HG02571 (cell line): Measurements from ENCODE around the gene GOLT1B.
A peak's percentile ranks its signal among the peaks of the same experiment; 100 is the strongest.

ENCODE experiments used
- ATAC-seq: cut with Tn5 transposase; IDR thresholded peaks from one replicate; pipeline ENCODE4 v1.9.1; 2021; ENCODE audit warnings: mild to moderate bottlenecking, moderate library complexity; ENCODE audit not compliant: unreplicated experiment

GOLT1B gene

DNA sequence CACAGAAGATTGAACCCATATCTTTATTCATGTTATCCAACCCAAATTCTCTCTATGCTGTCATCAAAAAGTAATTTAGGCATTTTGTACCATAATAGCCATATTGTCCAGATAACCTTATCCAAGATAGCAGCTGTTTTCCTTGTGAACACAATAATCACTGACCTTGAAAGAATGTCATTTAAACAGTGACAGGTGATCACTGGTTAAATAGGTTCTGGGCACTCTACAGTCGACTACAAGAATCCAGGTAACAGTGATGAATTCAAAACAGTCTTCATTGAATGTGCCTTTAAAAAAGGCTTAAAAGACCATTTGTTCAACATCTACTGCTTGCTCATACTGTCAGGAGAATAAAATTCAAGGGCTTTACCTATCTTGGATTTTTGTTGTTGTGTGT is 20.0 kb downstream of the GOLT1B start:
- ATAC-seq = no peak

- no peak for ATAC-seq
Observed at GRCh38 chr12:21523148-21523547, 21.6 kb downstream of the GOLT1B start.

DNA sequence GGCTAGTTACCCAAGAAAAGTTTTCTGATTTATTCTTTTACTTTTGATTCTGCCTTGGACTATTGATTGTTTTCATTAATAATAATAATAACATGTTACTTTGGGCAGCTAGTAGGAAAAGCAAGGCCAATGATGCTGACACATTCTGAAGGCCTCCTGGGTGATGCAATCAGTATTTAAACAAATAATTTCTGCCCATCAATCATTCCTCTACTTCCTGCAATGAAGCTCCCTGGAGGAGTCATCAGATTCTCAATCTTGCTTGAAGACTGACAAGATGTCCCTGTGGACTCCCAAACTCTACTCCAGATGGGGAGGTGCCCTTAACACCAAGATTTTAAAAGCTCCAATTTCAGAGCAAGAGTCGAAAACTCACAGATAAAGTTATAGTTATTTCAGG is 24.5 kb downstream of the GOLT1B start, which contains the start of gene SPX:
Gene SPX (plus strand): TSS at position 244 of the 400 bp plus-strand sequence. CDS start 177 bp downstream, outside the sequence.
- ATAC-seq = no peak

- no peak for ATAC-seq
Observed at GRCh38 chr12:21526721-21527345, 25.2 kb downstream of the GOLT1B start.

GRCh38 chr12:21527451-21528180 is 26.0 kb downstream of the GOLT1B start:
- peak; percentile 98 for ATAC-seq

DNA sequence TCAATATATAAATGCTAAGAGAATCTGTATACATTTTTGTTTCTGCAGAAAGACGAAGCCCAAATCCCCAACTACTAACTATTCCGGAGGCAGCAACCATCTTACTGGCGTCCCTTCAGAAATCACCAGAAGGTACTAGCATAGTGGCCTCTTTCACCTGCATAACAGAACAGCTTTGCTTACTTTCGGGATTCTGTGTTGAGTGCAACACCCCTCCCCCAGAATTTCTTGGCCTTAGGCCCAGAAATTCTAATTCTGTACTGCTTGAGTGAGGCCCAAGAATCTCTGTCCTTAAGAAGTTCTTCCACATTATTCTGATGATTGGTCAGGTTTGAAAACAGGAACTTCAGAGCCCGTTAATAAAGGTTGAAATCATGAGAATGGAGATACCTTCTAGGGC is 27.4 kb downstream of the GOLT1B start:
- ATAC-seq = no peak

DNA sequence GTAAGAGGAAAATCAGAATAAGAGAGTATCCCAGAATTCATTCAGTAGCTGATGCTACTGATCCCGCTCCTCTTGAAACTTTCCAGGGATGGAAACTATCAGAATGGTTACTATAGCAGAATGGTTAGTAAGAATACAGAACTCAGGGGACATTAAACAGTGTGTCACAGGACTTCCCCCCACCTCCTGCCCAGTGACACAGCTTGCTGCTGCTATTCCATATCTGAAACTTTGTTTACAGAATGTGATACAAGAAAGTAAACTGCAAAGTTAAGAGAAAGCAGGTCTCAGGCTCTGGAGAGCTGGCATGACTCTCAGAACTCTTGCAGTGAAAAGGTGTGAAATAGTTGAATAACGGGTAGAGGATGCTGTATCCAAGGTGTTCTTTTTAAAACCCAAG is 27.9 kb downstream of the GOLT1B start:
- ATAC-seq = no peak

- no peak for ATAC-seq
Observed at GRCh38 chr12:21538061-21538653, 36.6 kb downstream of the GOLT1B start.

DNA sequence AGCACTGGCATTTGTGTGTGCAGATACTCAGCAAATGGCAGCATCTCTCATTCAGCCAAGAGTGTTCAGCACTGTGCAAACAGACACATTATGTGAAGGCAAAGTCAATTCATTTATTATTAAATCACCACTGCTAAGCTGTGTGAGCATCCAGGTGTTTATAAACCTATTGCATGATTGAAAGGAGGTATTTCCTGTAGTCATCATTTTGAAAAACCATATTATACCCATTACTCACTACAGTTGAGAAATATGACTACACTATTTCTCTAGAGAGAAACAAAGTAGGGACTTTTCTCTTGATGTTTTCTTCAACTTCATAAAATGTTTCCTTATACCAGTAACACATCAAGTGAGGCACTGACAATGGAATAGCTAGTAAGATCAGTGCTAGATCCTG is 38.2 kb downstream of the GOLT1B start:
- ATAC-seq = no peak

DNA sequence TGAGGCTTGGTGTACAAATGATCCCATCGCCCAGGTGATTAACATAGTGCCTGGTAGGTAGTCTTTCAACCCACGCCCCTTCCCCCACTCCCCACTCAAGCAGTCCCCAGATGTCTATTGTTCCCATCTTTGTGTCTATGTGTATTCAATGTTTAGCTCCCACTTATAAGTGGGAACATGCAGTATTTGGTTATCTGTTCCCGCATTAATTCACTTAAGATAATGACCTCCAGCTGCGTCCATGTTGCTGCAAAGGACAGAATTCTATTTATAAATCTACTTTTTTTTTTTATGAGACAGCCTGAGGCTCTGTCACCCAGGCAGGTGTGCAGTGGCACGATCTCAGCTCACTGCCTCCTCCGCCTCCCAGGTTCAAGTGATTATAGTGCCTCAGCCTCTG is 40.2 kb downstream of the GOLT1B start:
- no peak for ATAC-seq

DNA sequence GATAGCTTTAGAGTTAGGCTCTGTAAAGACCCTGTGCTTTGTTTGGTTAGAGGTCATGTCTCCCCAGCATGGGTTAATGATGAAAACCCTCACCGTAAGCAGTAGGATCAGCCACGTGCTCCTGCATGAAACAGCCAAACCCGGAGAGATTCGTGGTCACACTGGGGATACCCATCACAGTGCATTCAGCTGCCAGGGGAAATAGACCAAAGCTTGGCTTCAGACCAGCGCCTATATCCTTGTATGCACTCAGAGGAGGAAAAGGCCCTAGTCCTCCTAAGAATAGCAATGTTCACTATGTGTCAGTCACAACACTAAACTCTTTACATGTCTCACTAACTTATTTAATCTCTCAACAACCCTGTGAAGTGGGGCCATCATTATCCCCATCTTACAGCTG is 40.8 kb downstream of the GOLT1B start:
- ATAC-seq = no peak

GRCh38 chr12:21543151-21543550 is 41.6 kb downstream of the GOLT1B start:
- no peak for ATAC-seq

DNA sequence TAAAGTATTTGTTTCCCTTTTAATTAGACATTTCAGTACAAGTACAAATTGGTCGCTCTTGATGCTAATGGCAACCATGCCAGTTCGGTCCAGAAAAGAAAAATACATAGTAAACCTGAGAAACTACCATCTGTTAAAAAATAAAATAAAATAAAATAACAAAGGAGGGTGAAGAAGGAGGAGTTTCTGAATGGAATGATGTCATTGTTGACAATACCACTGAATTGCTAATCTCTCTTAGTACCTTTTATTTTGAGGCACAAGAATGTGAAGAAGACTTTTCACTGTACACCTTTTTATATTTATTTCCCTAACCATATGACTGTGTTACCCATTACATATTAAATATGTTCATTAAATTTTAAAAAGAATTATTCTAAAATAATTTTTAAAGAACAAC is 44.0 kb downstream of the GOLT1B start:
- ATAC-seq = no peak

- ATAC-seq = no peak
Observed at GRCh38 chr12:21546716-21547115, 45.1 kb downstream of the GOLT1B start.

GRCh38 chr12:21547437-21547836 is 45.8 kb downstream of the GOLT1B start:
- ATAC-seq = no peak

- ATAC-seq = no peak
Observed at GRCh38 chr12:21551841-21552465, 50.4 kb downstream of the GOLT1B start.

DNA sequence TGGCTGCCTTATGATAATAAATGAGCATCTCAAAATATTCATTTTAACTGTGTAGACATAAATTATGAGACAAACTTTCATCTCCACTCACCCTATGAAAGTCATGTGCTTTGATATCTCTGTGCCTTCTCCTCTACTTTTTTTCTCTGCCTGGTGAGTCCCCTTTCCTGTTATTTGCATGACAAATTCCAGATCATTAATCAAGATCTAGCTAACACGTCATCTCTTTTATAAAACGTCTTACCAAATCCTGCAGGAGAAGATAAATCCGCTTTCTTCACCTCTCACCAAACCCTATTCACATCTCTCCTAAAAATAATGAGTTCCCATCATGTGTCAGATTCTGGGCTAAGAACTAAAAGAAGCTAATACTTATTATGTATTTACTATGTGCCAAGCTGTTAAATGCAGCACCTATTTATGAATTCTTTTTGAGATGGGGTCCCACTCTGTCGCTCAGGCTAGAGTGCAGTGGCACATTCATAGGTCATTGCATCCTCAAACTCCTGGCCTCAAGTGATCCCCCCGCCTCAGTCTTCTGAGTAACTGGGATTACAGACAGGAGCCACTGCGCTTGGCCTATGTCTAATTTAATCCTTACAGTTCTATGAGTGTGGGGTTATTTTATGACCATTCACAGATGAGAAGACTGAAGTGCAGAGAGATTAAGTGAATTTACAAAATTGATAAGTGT is 51.2 kb downstream of the GOLT1B start:
- ATAC-seq = no peak

DNA sequence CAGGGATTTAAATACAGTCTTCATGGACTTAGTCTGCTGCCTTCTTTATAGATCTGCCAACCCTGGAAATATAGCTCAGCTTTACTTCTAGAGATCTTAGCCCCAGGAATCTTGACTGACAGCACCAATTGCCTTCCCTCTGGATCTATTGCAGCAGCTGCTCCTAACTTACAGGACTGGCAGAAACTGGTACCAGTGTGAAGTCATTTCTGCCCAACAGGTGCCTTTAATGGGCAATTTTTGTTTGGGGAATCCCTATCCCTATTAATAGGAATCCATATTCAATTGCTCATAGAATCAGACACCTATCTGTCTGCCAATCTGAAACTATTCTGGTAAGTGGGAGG is 51.7 kb downstream of the GOLT1B start:
- no peak for ATAC-seq

DNA sequence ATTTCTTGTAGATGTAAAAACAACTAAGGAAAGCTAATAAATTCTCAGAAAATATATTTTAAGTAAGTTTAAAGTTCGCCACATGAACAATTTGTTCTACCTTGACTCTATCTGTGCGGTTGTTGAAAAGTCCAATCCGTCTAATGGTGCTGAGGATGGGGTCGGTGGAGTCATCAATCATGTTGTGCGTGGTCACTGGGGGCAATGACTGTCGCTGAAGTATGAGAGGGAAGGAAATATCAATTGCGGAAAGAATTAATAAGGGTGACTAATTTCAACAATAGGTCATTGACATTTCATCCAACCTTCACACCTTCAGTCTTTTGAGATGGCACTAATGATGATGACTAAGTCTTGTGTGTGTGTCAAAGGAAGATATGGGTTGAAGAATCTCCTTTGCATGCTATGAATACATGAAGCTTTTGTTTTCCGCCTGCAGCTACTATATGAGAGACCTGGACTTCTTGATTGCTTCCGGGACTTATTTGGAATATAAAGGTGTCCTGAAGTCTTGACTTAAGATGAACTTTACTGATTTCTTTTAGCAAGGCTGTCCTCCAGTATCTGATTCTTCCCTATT is 56.6 kb downstream of the GOLT1B start:
- no peak for ATAC-seq

DNA sequence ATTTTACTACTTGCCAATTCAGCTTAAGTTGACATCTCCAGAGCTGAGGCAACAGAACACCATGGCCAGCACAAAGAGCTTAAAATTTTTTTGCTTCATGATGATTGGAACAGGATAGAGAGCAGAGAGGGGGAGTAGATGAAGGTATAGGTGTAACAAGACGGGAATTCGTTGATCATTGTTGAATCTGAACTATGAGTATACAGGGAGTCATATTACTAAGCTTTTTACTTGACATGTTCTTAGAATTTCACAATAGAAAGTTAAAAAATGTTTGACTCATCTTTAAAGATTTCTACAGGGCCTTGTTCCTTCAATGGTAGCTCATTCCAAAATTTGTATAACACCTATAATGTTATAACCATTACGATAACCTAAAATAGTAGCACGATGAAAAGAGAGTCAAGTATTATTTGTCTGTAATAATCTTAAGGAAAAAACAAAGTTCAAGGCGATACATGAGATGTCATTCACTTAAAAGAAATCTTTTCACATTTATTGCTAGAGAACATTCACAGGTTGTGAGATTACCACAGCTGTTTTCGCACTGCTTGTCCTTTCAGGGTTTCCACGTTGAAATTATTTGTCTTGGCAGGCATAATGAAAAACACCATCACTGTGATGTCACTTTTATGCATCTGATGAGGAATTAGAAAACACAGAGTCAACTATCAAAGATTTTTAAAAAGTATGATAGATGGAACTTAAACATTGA is 58.4 kb downstream of the GOLT1B start:
- ATAC-seq = no peak
